ENCODE measurements around the gene LGI2. TPM values are rescaled to one million over a fixed set of nuclear protein-coding genes. Genes with fewer than 3 reads are reported as not detected.

Gene LGI2
- total and polyA plus RNA-seq, 2 of the 8 experiments (the other 6 are each of a cell fraction or from before 2014, with no cell fraction given): 2.3 to 4.0 TPM

- no peak overlapping the region for H3K4me2 ChIP-seq (ENCODE audit: insufficient read depth in 1 of 2, low read depth in 2 of 2, low read length in 2 of 2)
- no peaks in the 10 kb centered on the region for H3K36me3 ChIP-seq (ENCODE audit: control insufficient read depth in 2 of 4, insufficient read depth in 4 of 4, low read length in 3 of 4)
- no peaks in the 10 kb centered on the region for H4K20me1 ChIP-seq (replicated peaks in 1 of 2; ENCODE audit: control insufficient read depth in 1 of 2, insufficient read depth in 2 of 2, low read length in 2 of 2)
- H3K9me3 ChIP-seq (ENCODE audit: insufficient read depth in 2 of 2, low read depth in 1 of 2, low read length in 1 of 2): no peaks in the 10 kb centered on the region
- FAIRE-seq (no peak), DNase-seq (ENCODE audit: low read depth in 1 of 2, low spot score in 2 of 2) (no peak)
- H3K79me2 ChIP-seq (ENCODE audit: control insufficient read depth in 1 of 2, insufficient read depth in 2 of 2, low read length in 2 of 2): no peaks in the 10 kb centered on the region
- H3K18ac ChIP-seq (ENCODE audit: extremely low read depth, low read length): no peak overlapping the region
- 88% methylated on average over 1 of the region's 1 CpG; no CpG with 5 or more reads in 1 of the 2 experiments for WGBS, 2 experiments (ENCODE audit: extremely low coverage in 1 of 2, insufficient coverage in 1 of 2, insufficient read length in 1 of 2, insufficient replicate concordance in 2 of 2, low coverage in 1 of 2, low lambda C conversion rate in 2 of 2, missing lambda C conversion rate in 1 of 2)
- no peak overlapping the region for H2AK5ac ChIP-seq (ENCODE audit: low read depth, low read length)
- H2BK20ac ChIP-seq (ENCODE audit: low read length): no peak overlapping the region
- no peak overlapping the region for H4K91ac ChIP-seq (replicated peaks; ENCODE audit: insufficient read length, low read length)
- H3K14ac ChIP-seq (ENCODE audit: insufficient read length): no peak overlapping the region
- H3K79me1 ChIP-seq (ENCODE audit: low read depth, low read length): no peaks in the 10 kb centered on the region
- H2BK120ac ChIP-seq (replicated peaks; ENCODE audit: low read depth, low read length): no peak overlapping the region
- H3K4me1 ChIP-seq (replicated peaks in 1 of 4; ENCODE audit: control insufficient read depth in 3 of 4, insufficient read depth in 4 of 4, low read length in 3 of 4): peaks cover 0 to 8% (median 2%) of the 10 kb centered on the region in 4 experiments; a peak in 4 of 7 replicates
- no peak overlapping the region for H3K4me3 ChIP-seq (ENCODE audit: extremely low read depth in 1 of 4, insufficient read depth in 2 of 4, low read depth in 3 of 4, low read length in 4 of 4)
- H2BK12ac ChIP-seq (ENCODE audit: low read depth, low read length): no peak overlapping the region
- H4K8ac ChIP-seq (ENCODE audit: extremely low read depth, insufficient read depth, low read length): no peak overlapping the region
- H3K56ac ChIP-seq (replicated peaks; ENCODE audit: insufficient read length, low read depth, low read length): no peak overlapping the region
- H3K23ac ChIP-seq (ENCODE audit: insufficient read length): no peak overlapping the region
- no peaks in the 10 kb centered on the region for H3K27me3 ChIP-seq (replicated peaks in 1 of 4; ENCODE audit: control insufficient read depth in 3 of 4, extremely low read depth in 1 of 4, insufficient read depth in 3 of 4, low read length in 3 of 4)
- H2AFZ ChIP-seq (ENCODE audit: low read length): no peak overlapping the region
- H3K4ac ChIP-seq (replicated peaks; ENCODE audit: insufficient read length, low read depth, low read length): no peak overlapping the region
- H3K27ac ChIP-seq (ENCODE audit: low read depth, low read length): no peak overlapping the region
- peak; percentile 71; the same call in 1 of the 2 replicates for TF ChIP-seq KDM1A (IDR thresholded peaks at IDR 0.05; ENCODE audit: borderline replicate concordance, low read length)
- TF ChIP-seq POU5F1 (IDR thresholded peaks at IDR 0.05; ENCODE audit: low read depth, low read length): no peak
- no peaks in the 10 kb centered on the region for H3K23me2 ChIP-seq (ENCODE audit: low read depth, low read length)
- POLR2A ChIA-PET (ENCODE audit: partially characterized antibody): no interaction called here
- H4K5ac ChIP-seq (ENCODE audit: insufficient read length, low read depth, low read length): no peak overlapping the region
- no peak overlapping the region for H3K9ac ChIP-seq (replicated peaks in 1 of 4; ENCODE audit: extremely low read depth in 1 of 4, low read depth in 3 of 4, low read length in 3 of 4)
- no peak overlapping the region for H2BK15ac ChIP-seq (ENCODE audit: low read length)
- no peak overlapping the region for H2BK5ac ChIP-seq (ENCODE audit: low read depth, low read length)
- CTCF ChIA-PET (ENCODE audit: partially characterized antibody): interaction anchor here (0.6 to 2.6 kb wide), 9 partner anchors 8 to 375 kb away, joined by 3 to 8 read pairs (median 4); no protein-coding TSS in a partner anchor
Observed at GRCh38 chr4:24992968-24993367, 37.8 kb downstream of the LGI2 start.

Measured in H1 (cell line).